ENCODE results near the gene MED10. TPM values are rescaled to one million over a fixed set of nuclear protein-coding genes. Genes with fewer than 3 reads are reported as not detected.

MED10 gene
- total RNA-seq, 1 experiment from 2014 or later, result 34.0 TPM

DNA sequence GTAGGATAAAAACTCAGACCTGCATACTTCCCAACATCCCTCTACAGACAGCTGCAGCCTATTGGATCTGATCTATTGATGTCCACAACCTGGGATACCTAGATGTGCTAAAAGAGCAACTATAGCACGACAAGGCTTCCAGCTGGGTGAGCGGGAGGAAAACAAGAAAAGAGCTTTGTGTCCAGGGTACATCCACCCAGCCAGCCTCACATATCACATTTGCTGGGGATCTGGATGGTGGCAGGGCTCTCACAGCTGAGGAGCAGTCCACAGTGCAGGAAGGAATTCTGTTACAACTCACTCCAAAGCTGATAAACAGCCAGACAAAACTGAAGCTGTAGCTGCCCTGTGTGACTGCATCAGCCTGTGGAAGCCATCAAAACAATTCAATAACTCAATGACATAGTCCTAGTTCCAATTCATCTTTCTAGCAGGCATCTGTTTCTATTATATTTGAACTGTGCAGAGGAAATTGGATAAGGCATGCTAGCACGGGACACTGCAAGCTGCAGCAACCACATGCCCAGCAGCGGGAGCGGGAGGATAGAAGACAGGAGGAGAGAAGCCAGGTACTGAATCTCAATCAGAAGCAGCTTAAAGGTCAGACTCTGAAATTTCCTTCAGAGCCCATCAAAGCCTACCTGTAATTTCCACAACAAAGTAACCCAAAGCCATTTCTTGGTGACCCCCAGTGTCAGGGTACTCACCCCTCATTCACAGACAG lies 45.0 kb downstream of the MED10 start:
- Histone ChIP-seq H3K36me3 (ENCODE audit: control insufficient read depth, insufficient read depth, low read length) (no peaks in the 10 kb centered on the region), H3K27ac (ENCODE audit: low read length) (no peak overlapping the region), H3K4me3 (ENCODE audit: low read depth in 2 of 2, low read length in 2 of 2) (no peak overlapping the region), H3K27me3 (ENCODE audit: control insufficient read depth, insufficient read depth, low read length) (peaks cover 2% of the 10 kb centered on the region; the same call in 1 of the 2 replicates), H3K4me1 (ENCODE audit: control insufficient read depth, insufficient read depth, low read length) (no peaks in the 10 kb centered on the region), H3K9me3 (ENCODE audit: control insufficient read depth, insufficient read depth, low read depth, low read length) (no peaks in the 10 kb centered on the region)
- intact Hi-C loops (cut with micrococcal nuclease; ENCODE audit: unreplicated experiment), result no loop called here
- TF ChIP-seq TCF7L2 (IDR thresholded peaks at IDR 0.05; ENCODE audit: low read depth, low read length) (no peak), POLR2AphosphoS5 (IDR thresholded peaks at IDR 0.05; ENCODE audit: low read depth, low read length) (no peak), SIN3A (IDR thresholded peaks at IDR 0.05; ENCODE audit: borderline replicate concordance, insufficient read depth, low read depth, low read length) (no peak)
- TF ChIP-seq, protein P1, sequence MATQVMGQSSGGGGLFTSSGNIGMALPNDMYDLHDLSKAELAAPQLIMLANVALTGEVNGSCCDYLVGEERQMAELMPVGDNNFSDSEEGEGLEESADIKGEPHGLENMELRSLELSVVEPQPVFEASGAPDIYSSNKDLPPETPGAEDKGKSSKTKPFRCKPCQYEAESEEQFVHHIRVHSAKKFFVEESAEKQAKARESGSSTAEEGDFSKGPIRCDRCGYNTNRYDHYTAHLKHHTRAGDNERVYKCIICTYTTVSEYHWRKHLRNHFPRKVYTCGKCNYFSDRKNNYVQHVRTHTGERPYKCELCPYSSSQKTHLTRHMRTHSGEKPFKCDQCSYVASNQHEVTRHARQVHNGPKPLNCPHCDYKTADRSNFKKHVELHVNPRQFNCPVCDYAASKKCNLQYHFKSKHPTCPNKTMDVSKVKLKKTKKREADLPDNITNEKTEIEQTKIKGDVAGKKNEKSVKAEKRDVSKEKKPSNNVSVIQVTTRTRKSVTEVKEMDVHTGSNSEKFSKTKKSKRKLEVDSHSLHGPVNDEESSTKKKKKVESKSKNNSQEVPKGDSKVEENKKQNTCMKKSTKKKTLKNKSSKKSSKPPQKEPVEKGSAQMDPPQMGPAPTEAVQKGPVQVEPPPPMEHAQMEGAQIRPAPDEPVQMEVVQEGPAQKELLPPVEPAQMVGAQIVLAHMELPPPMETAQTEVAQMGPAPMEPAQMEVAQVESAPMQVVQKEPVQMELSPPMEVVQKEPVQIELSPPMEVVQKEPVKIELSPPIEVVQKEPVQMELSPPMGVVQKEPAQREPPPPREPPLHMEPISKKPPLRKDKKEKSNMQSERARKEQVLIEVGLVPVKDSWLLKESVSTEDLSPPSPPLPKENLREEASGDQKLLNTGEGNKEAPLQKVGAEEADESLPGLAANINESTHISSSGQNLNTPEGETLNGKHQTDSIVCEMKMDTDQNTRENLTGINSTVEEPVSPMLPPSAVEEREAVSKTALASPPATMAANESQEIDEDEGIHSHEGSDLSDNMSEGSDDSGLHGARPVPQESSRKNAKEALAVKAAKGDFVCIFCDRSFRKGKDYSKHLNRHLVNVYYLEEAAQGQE (IDR thresholded peaks at IDR 0.05; ENCODE audit: insufficient read depth in 1 of 2, low read depth in 2 of 2, low read length in 1 of 2), result no peak
- TF ChIP-seq, protein P2, sequence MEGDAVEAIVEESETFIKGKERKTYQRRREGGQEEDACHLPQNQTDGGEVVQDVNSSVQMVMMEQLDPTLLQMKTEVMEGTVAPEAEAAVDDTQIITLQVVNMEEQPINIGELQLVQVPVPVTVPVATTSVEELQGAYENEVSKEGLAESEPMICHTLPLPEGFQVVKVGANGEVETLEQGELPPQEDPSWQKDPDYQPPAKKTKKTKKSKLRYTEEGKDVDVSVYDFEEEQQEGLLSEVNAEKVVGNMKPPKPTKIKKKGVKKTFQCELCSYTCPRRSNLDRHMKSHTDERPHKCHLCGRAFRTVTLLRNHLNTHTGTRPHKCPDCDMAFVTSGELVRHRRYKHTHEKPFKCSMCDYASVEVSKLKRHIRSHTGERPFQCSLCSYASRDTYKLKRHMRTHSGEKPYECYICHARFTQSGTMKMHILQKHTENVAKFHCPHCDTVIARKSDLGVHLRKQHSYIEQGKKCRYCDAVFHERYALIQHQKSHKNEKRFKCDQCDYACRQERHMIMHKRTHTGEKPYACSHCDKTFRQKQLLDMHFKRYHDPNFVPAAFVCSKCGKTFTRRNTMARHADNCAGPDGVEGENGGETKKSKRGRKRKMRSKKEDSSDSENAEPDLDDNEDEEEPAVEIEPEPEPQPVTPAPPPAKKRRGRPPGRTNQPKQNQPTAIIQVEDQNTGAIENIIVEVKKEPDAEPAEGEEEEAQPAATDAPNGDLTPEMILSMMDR (IDR thresholded peaks at IDR 0.05), result no peak
- ATAC-seq (no peak), DNase-seq (ENCODE audit: low read depth, low spot score) (no peak)
- CTCF ChIA-PET, result no interaction called here
- POLR2A ChIA-PET, result no interaction called here
- no TSS peak for BruUV-seq (replicated peaks)
- in situ Hi-C loops (cut with HindIII; ENCODE audit: low pct_unique_long_range_greater_than_20kb, low sequenced_read_pairs), result no loop called here

DNA sequence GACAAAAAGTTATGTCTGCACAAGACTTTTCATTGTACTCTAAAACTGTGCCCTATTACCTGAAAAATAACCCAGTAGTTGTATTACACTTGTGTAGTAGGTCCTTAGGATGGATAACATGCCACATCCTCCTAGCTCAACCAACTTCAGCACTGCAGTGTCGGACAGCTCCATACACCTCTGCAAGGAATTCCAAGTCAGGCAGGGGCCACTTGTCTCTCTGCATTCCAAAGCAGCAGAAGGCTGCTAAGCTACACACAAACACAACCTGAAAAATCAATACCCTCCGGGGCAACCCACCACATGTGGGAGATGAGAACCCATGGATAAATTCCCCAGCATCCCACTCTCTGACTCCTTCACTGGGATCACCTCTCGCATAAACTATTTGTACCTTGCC lies 50.2 kb downstream of the MED10 start:
- intact Hi-C loops (cut with micrococcal nuclease; ENCODE audit: unreplicated experiment), result no loop called here
- H3K36me3 ChIP-seq (ENCODE audit: control insufficient read depth, insufficient read depth, low read length), result no peaks in the 10 kb centered on the region
- TF ChIP-seq, protein P1 (IDR thresholded peaks at IDR 0.05; ENCODE audit: insufficient read depth in 1 of 2, low read depth in 2 of 2, low read length in 1 of 2), result peak; percentile 88 to 89
- TF ChIP-seq, protein P2 (IDR thresholded peaks at IDR 0.05), result no peak
- no TSS peak for BruUV-seq (replicated peaks)
- H3K27me3 ChIP-seq (ENCODE audit: control insufficient read depth, insufficient read depth, low read length), result no peaks in the 10 kb centered on the region
- CTCF ChIA-PET, result no interaction called here
- no peaks in the 10 kb centered on the region for H3K4me1 ChIP-seq (ENCODE audit: control insufficient read depth, insufficient read depth, low read length)
- no peak overlapping the region for H3K4me3 ChIP-seq (ENCODE audit: low read depth in 2 of 2, low read length in 2 of 2)
- in situ Hi-C loops (cut with HindIII; ENCODE audit: low pct_unique_long_range_greater_than_20kb, low sequenced_read_pairs), result no loop called here
- no peaks in the 10 kb centered on the region for H3K9me3 ChIP-seq (ENCODE audit: control insufficient read depth, insufficient read depth, low read depth, low read length)
- no peak for DNase-seq (ENCODE audit: low read depth, low spot score)
- ATAC-seq, result no peak
- H3K27ac ChIP-seq (ENCODE audit: low read length), result no peak overlapping the region
- POLR2A ChIA-PET, result no interaction called here
